IPS-20b (cell line): ENCODE data around the gene PDZD8.

Experiments used
- H3K27ac ChIP-seq: one replicate; pipeline ENCODE4 v1.5.1; 2013; ENCODE audit warnings: low read length
- H3K27me3 ChIP-seq: 2 replicates; pipeline ENCODE4 v1.6.1; 2013; ENCODE audit warnings: mild to moderate bottlenecking, low read length, inconsistent platforms; ENCODE audit not compliant: insufficient read depth
- H3K36me3 ChIP-seq: 2 replicates; pipeline ENCODE4 v1.6.1; 2013; ENCODE audit warnings: low read depth, mild to moderate bottlenecking, inconsistent platforms, low read length, moderate library complexity; ENCODE audit not compliant: insufficient read depth
- H3K4me1 ChIP-seq: 2 replicates; pipeline ENCODE4 v1.6.1; 2013; ENCODE audit warnings: mild to moderate bottlenecking, control low read depth, inconsistent platforms, low read length, moderate library complexity; ENCODE audit not compliant: insufficient read depth
- H3K4me3 ChIP-seq: 2 replicates; pipeline ENCODE4 v1.5.1; 2013; ENCODE audit warnings: mild to moderate bottlenecking, low read length, inconsistent platforms
- H3K9ac ChIP-seq: 2 replicates; pipeline ENCODE4 v1.6.1; 2013; ENCODE audit warnings: low read depth, mild to moderate bottlenecking, inconsistent platforms, low read length, moderate library complexity
- H3K9me3 ChIP-seq: 2 replicates; pipeline ENCODE4 v1.6.1; 2013; ENCODE audit warnings: mild to moderate bottlenecking, low read depth, low read length, inconsistent platforms; ENCODE audit not compliant: insufficient read depth

Gene PDZD8

DNA sequence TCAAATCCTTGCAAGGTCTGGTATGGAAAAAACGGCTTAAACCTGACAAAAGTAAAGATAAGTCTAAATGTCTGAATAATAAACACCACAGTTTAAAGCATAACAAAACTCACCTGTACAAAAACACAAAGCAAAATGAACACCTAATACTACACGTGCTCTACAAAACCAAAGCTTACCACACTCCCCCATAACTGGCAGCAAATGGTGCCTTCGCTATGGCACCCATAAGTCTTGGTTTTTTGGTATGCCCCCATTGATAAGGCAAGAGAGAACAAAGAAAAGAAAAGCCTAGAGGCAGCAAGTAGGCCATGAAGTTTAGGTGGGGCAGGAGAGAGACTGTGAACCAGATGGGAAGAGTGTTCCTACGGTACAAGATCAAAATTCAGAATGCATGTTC, 34.2 kb downstream of the PDZD8 start:
- Histone ChIP-seq H3K9ac (no peak overlapping the region), H3K27me3 (no peaks in the 10 kb centered on the region), H3K4me1 (peaks cover 40% of the 10 kb centered on the region; the same call in 1 of the 2 replicates), H3K36me3 (peaks cover 8% of the 10 kb centered on the region; the same call in 1 of the 2 replicates), H3K4me3 (no peak overlapping the region), H3K9me3 (no peaks in the 10 kb centered on the region), H3K27ac (no peak overlapping the region)

DNA sequence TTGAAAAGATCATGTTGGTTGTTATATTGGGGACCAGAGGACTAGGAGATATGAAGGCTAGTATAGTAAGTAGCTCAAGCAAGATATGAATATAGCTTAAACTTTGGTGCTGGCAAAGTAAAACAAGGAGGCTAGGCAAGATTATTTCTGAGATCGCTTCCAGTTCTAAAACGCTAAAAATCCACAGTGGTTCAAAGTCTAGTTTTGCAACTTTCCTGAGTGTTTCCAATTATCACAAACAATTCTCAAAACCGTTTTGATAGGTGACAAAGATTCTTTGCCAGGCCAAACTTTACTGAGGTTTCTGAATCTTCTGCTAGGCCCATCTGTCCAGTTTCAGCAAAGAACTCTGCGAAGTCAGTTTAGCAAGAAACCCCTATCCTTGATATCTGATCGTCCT, 35.3 kb downstream of the PDZD8 start:
- Histone ChIP-seq H3K27me3 (no peaks in the 10 kb centered on the region), H3K27ac (no peak overlapping the region), H3K36me3 (peaks cover 8% of the 10 kb centered on the region; the same call in 1 of the 2 replicates), H3K9me3 (no peaks in the 10 kb centered on the region), H3K4me1 (peaks cover 33% of the 10 kb centered on the region; the same call in 1 of the 2 replicates), H3K4me3 (no peak overlapping the region), H3K9ac (no peak overlapping the region)

DNA sequence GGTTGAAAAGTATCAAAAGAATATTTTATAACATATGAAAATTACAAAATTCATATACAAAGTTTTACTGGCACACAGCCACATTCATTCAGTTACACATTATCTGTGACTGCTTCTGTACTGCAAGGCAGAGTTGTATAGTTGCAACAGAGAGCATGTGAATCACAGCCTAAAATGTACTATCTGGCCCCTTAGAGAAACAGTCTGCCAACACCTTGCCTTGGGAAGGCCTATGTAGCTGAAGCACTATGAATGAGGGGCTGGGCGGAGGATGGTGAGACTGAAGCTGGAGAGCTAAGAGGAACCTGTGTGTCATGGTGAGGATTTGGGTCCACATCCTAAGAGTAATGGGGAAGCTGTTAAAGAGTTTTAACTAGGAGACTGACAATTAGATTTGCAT, 35.7 kb downstream of the PDZD8 start:
- peaks cover 29% of the 10 kb centered on the region; the same call in 1 of the 2 replicates for H3K4me1 ChIP-seq
- H3K36me3 ChIP-seq: peaks cover 8% of the 10 kb centered on the region; the same call in 1 of the 2 replicates
- H3K9ac ChIP-seq: no peak overlapping the region
- H3K9me3 ChIP-seq: no peaks in the 10 kb centered on the region
- no peak overlapping the region for H3K27ac ChIP-seq
- no peaks in the 10 kb centered on the region for H3K27me3 ChIP-seq
- H3K4me3 ChIP-seq: no peak overlapping the region

DNA sequence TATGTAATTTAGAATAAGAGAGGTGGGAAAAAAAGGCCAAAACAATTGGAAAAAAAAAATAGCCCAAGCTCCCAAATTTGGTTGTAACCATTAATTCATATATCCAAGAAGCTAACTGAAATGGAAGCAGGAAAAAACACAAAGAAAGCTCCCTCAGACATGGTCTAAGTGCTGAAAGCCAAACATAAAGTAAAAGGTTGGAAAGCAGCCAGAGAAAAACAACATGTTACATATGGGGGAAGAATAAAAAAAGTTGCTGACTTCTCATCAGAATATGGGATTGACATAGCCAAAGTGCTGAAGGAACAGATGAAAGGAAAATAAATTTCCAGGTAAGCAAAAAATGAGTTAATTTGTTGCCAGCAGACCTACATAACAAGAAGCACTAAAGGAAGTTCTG, 40.3 kb downstream of the PDZD8 start:
- Histone ChIP-seq H3K4me3 (no peak overlapping the region), H3K27me3 (no peaks in the 10 kb centered on the region), H3K36me3 (peaks cover 5% of the 10 kb centered on the region; the same call in 1 of the 2 replicates), H3K4me1 (peaks cover 3% of the 10 kb centered on the region; the same call in 1 of the 2 replicates), H3K9ac (no peak overlapping the region), H3K27ac (no peak overlapping the region), H3K9me3 (no peaks in the 10 kb centered on the region)

DNA sequence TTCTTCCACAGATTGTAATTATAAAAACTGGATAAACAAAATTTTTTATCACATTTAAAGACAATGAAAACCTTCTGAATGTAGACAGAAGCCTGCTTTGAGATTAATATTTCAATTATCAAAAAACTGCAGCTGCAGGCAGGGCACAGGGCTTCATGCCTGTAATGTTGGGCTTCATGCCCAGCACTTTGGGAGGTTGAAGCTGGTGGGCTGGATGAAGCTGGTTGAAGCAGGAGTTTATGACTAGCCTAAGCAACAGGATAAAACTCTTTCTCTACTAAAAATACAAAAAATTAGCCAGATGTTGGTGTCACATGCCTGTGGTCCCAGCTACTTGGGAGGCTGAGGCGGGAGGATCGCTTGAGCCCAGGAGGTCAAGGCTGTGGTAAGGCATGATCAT, 41.2 kb downstream of the PDZD8 start:
- Histone ChIP-seq H3K9me3 (no peaks in the 10 kb centered on the region), H3K4me1 (0 out of 2 replicates have a peak, but pooled peaks cover 3% of the 10 kb centered on the region), H3K27me3 (no peaks in the 10 kb centered on the region), H3K9ac (no peak overlapping the region), H3K27ac (no peak overlapping the region), H3K36me3 (no peaks in the 10 kb centered on the region), H3K4me3 (no peak overlapping the region)

DNA sequence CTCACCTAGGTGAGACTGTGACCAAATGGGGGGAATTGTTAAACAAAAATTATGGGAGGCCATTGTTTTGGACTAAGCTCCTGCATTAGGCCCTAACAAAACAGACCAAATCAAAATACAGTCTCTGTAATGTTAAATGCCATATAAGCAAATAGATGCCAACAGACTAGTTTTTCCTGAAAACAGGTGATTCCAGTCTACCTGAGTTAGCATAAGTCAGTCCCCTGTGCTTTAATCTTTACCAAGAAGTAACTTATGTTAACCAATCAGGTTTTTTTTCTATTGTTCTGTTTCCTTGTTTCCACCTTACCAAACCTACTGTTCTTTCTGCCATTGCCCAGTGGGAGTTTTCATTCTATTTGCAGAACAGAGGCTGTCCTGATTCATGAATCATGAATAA, 48.0 kb downstream of the PDZD8 start:
- no peaks in the 10 kb centered on the region for H3K27me3 ChIP-seq
- H3K4me1 ChIP-seq: peaks cover 29% of the 10 kb centered on the region; the same call in 1 of the 2 replicates
- no peaks in the 10 kb centered on the region for H3K36me3 ChIP-seq
- no peak overlapping the region for H3K4me3 ChIP-seq
- H3K9me3 ChIP-seq: peaks cover 4% of the 10 kb centered on the region; the same call in 1 of the 2 replicates
- no peak overlapping the region for H3K9ac ChIP-seq
- no peak overlapping the region for H3K27ac ChIP-seq

DNA sequence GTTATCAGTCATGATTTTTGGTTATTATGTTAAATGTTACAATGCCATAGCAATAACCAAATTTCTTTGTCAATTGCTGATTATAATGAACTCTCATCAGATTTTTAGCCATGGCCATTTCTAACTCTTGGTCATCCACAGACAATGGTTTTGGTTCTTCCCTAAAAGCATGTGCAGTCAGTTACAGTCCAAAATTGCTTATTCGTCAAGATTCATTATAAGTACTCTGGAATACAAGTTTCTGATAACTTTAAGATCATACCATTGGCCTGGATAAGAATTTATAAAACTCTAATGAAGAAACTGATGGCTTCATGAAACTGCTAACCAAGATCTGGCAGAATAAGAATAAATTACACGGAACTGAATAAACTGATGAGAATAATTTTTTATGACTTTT, 50.9 kb downstream of the PDZD8 start:
- no peak overlapping the region for H3K9ac ChIP-seq
- no peaks in the 10 kb centered on the region for H3K36me3 ChIP-seq
- peaks cover 26% of the 10 kb centered on the region; the same call in 1 of the 2 replicates for H3K4me1 ChIP-seq
- no peak overlapping the region for H3K27ac ChIP-seq
- no peak overlapping the region for H3K4me3 ChIP-seq
- peaks cover 4% of the 10 kb centered on the region; the same call in 1 of the 2 replicates for H3K9me3 ChIP-seq
- no peaks in the 10 kb centered on the region for H3K27me3 ChIP-seq

DNA sequence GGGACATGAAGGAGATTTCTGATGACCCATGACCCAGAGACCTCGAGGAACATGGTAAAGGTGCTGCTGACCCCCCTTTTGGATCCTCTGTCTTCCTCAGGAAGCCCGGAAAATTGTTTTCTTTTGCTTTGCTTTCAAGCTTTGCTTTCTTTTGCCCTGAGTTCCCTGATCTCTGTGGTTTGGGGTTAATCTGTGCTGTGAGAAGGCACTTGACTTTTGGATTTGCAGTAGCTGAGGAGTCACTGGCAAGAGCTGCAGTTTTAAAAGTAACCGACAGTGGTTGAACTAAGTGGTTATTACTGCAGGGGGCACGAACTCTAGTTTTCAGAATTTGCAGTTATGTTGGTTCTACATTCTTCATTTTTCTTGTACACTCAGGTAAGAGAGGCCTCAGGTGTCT, 53.0 kb downstream of the PDZD8 start:
- H3K36me3 ChIP-seq: peaks cover 8% of the 10 kb centered on the region
- H3K4me3 ChIP-seq: no peak overlapping the region
- peaks cover 22% of the 10 kb centered on the region; the same call in 1 of the 2 replicates for H3K4me1 ChIP-seq
- no peak overlapping the region for H3K27ac ChIP-seq
- H3K9me3 ChIP-seq: peaks cover 4% of the 10 kb centered on the region; the same call in 1 of the 2 replicates
- H3K9ac ChIP-seq: no peak overlapping the region
- no peaks in the 10 kb centered on the region for H3K27me3 ChIP-seq

DNA sequence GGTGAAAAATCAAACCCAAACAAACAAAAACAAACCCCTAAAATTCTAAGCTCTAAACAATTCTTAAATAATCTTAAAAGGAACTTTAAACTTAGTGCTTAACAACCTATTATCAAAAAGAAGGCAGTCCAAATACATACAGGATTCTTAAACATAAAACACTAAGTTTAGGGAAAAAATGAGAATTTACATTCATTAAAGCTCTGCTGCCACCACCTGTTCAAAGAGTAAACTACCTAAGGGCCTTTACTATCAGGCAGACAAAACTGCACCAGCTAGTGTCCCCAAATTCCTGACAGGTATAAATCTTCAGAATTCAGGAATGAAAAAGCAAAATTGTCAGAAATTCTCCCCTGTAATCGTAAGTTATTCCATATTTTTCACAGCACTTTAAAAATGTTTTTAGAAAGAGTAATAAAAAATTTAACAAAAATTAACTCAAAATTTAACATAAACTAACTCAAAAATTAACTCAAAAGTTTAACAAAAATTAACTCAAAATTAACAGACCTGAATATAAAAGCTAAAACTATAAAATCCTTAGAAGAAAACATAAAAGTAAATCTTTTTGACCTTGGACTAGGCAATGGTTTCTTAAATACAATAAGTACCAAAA, 55.1 kb downstream of the PDZD8 start:
- peaks cover 15% of the 10 kb centered on the region; the same call in 1 of the 2 replicates for H3K4me1 ChIP-seq
- no peak overlapping the region for H3K27ac ChIP-seq
- peaks cover 4% of the 10 kb centered on the region; the same call in 1 of the 2 replicates for H3K9me3 ChIP-seq
- no peaks in the 10 kb centered on the region for H3K27me3 ChIP-seq
- H3K36me3 ChIP-seq: peaks cover 10% of the 10 kb centered on the region
- no peak overlapping the region for H3K9ac ChIP-seq
- H3K4me3 ChIP-seq: no peak overlapping the region

DNA sequence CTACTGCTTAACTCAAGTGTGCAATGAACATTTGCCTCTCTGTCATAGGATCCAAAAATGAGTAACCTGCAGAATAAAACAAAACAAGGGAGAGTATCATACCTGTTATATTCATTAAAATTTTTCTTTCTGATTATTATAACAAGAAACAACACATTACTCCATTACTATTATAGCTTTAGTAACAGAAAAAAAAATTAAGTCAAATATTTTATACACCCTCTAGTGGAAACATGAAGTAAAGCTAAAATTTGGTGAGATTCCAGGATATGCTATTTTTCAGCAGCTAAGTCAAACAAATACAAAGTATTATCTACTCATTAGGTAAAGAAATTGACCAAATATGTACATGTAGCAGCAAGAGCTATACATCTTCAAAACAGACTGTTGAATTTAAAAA, 56.3 kb downstream of the PDZD8 start:
- Histone ChIP-seq H3K27ac (no peak overlapping the region), H3K9me3 (no peaks in the 10 kb centered on the region), H3K4me3 (no peak overlapping the region), H3K36me3 (peaks cover 13% of the 10 kb centered on the region), H3K4me1 (peaks cover 15% of the 10 kb centered on the region; the same call in 1 of the 2 replicates), H3K27me3 (no peaks in the 10 kb centered on the region), H3K9ac (no peak overlapping the region)

DNA sequence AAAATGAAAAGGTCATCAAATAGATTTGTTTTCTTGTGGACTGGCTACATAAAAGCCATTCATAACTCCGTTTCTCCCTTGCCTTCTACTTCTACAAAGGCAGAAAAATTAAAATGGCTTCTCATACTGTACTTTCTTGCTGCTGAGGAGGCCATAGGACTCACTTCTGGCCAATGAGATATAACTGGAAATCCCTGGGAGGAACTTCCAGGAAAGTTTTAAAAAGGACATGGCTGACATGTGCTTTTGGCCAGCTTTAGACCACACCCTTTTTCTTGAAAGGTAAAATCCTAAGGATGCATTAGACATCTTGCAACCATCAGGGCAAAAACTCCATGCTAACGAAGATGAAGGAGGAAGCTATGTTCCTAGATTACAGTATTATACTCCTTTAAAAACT, 58.5 kb downstream of the PDZD8 start:
- peaks cover 14% of the 10 kb centered on the region for H3K36me3 ChIP-seq
- no peaks in the 10 kb centered on the region for H3K4me1 ChIP-seq
- no peaks in the 10 kb centered on the region for H3K9me3 ChIP-seq
- no peak overlapping the region for H3K9ac ChIP-seq
- H3K4me3 ChIP-seq: no peak overlapping the region
- no peak overlapping the region for H3K27ac ChIP-seq
- no peaks in the 10 kb centered on the region for H3K27me3 ChIP-seq

DNA sequence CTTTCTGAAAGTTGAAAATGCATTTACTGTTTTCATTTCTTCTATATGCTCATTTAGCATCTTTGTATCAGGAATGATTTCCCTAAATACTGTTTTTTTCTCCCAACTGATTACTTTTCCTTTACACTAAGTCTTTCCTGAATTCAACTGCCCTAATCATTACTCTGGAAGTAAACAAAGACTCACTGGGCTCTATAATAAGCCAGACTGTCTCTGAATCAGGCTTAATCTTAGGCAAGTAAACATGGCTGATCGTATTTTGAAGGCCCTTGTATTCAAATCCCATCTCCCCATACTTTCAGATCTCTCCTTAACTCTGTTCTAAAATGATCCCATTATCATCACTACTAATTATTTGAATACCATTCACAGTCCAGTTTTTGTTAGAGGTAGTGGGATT, 61.6 kb downstream of the PDZD8 start:
- Histone ChIP-seq H3K27me3 (no peaks in the 10 kb centered on the region), H3K4me3 (no peak overlapping the region), H3K4me1 (no peaks in the 10 kb centered on the region), H3K36me3 (peaks cover 14% of the 10 kb centered on the region), H3K27ac (no peak overlapping the region), H3K9me3 (no peaks in the 10 kb centered on the region), H3K9ac (no peak overlapping the region)
